ENCODE data around the gene TRMT112. TPM values are rescaled to one million over a fixed set of nuclear protein-coding genes. Genes with fewer than 3 reads are reported as not detected.

Gene TRMT112
- total and polyA plus RNA-seq, 2 of the 8 experiments (the other 6 are each of a cell fraction or from before 2014, with no cell fraction given) = 300 to 650 TPM

DNA sequence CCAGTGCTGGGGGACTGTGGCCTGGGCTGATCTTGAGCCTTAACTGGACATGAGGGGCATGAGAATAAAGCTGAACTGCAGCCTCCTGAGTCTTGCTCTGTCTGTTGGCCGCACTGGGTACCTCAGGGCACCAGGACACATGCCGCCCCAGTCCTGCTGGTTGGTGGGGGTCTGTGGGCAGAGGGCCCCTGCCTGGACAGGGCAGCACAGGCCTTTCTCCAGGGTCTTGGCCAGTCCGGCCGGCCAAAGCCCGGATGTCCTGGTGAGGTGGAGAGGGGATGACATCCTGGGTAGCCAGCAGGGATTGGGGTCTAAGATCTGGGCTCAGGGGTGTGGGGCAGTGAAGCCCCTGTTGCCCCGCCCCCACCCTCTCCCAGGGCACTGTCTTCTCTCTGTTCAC is 40.1 kb upstream of the TRMT112 start:
- no peak overlapping the region for H4K5ac ChIP-seq (ENCODE audit: insufficient read length, low read depth, low read length)
- H2BK120ac ChIP-seq (replicated peaks; ENCODE audit: low read depth, low read length) = no peak overlapping the region
- H3K79me1 ChIP-seq (ENCODE audit: low read depth, low read length) = no peaks in the 10 kb centered on the region
- H3K4me3 ChIP-seq (ENCODE audit: extremely low read depth in 1 of 4, insufficient read depth in 2 of 4, low read depth in 3 of 4, low read length in 4 of 4) = no peak overlapping the region
- H3K27me3 ChIP-seq (replicated peaks in 1 of 4; ENCODE audit: control insufficient read depth in 3 of 4, extremely low read depth in 1 of 4, insufficient read depth in 3 of 4, low read length in 3 of 4) = no peaks in the 10 kb centered on the region
- FAIRE-seq (no peak), DNase-seq (ENCODE audit: low read depth in 1 of 2, low spot score in 2 of 2) (no peak)
- H2AK5ac ChIP-seq (ENCODE audit: low read depth, low read length) = no peak overlapping the region
- no peak overlapping the region; the same call in 1 of the 2 replicates for H4K8ac ChIP-seq (ENCODE audit: extremely low read depth, insufficient read depth, low read length)
- no peak overlapping the region for H3K56ac ChIP-seq (replicated peaks; ENCODE audit: insufficient read length, low read depth, low read length)
- no peak overlapping the region for H3K4ac ChIP-seq (replicated peaks; ENCODE audit: insufficient read length, low read depth, low read length)
- no peak overlapping the region for H2BK20ac ChIP-seq (ENCODE audit: low read length)
- CTCF ChIA-PET (ENCODE audit: partially characterized antibody) = interaction anchor here (0.8 to 37.6 kb wide), 32 partner anchors 8 to 1939 kb away, joined by 3 to 614 read pairs (median 7); partner anchors contain the start of genes CATSPERZ, CCDC88B, ESRRA and NUDT22
- peaks cover 0 to 9% (median 2%) of the 10 kb centered on the region in 4 experiments; a peak in 2 of 8 replicates for H3K36me3 ChIP-seq (ENCODE audit: control insufficient read depth in 2 of 4, insufficient read depth in 4 of 4, low read length in 3 of 4)
- POLR2A ChIA-PET (ENCODE audit: partially characterized antibody) = interaction anchor here (0.8 to 3.2 kb wide), 6 partner anchors 9 to 87 kb away, joined by 3 to 11 read pairs (median 4); partner anchors contain the start of gene ESRRA
- no peak overlapping the region for H3K18ac ChIP-seq (ENCODE audit: extremely low read depth, low read length)
- no peaks in the 10 kb centered on the region for H3K79me2 ChIP-seq (ENCODE audit: control insufficient read depth in 1 of 2, insufficient read depth in 2 of 2, low read length in 2 of 2)
- H3K14ac ChIP-seq (ENCODE audit: insufficient read length) = no peak overlapping the region
- H4K20me1 ChIP-seq (replicated peaks in 1 of 2; ENCODE audit: control insufficient read depth in 1 of 2, insufficient read depth in 2 of 2, low read length in 2 of 2) = peaks cover 0 to 4% of the 10 kb centered on the region in 2 experiments
- H3K9ac ChIP-seq (replicated peaks in 1 of 4; ENCODE audit: extremely low read depth in 1 of 4, low read depth in 3 of 4, low read length in 3 of 4) = no peak overlapping the region
- WGBS, 2 experiments (ENCODE audit: extremely low coverage in 1 of 2, insufficient coverage in 1 of 2, insufficient read length in 1 of 2, insufficient replicate concordance in 2 of 2, low coverage in 1 of 2, low lambda C conversion rate in 2 of 2, missing lambda C conversion rate in 1 of 2) = 86% methylated on average over 5 of the region's 6 CpGs; no CpG with 5 or more reads in 1 of the 2 experiments
- H4K91ac ChIP-seq (replicated peaks; ENCODE audit: insufficient read length, low read length) = no peak overlapping the region
- H3K23ac ChIP-seq (ENCODE audit: insufficient read length) = no peak overlapping the region
- no peak overlapping the region for H3K4me2 ChIP-seq (ENCODE audit: insufficient read depth in 1 of 2, low read depth in 2 of 2, low read length in 2 of 2)
- H2BK12ac ChIP-seq (ENCODE audit: low read depth, low read length) = peak overlapping the region; percentile 88; the same call in 1 of the 2 replicates
- H3K23me2 ChIP-seq (ENCODE audit: low read depth, low read length) = peaks cover 7% of the 10 kb centered on the region; the same call in 1 of the 2 replicates
- H2AFZ ChIP-seq (ENCODE audit: low read length) = no peak overlapping the region
- 0 out of 2 replicates have a peak overlapping the region, but pooled peaks have one; percentile 71 for H2BK5ac ChIP-seq (ENCODE audit: low read depth, low read length)
- H2BK15ac ChIP-seq (ENCODE audit: low read length) = no peak overlapping the region
- no peak overlapping the region for H3K27ac ChIP-seq (ENCODE audit: low read depth, low read length)
- no peaks in the 10 kb centered on the region for H3K9me3 ChIP-seq (ENCODE audit: insufficient read depth in 2 of 2, low read depth in 1 of 2, low read length in 1 of 2)
- peaks cover 0 to 39% (median 30%) of the 10 kb centered on the region in 4 experiments; a peak in 6 of 7 replicates for H3K4me1 ChIP-seq (replicated peaks in 1 of 4; ENCODE audit: control insufficient read depth in 3 of 4, insufficient read depth in 4 of 4, low read length in 3 of 4)
- TF ChIP-seq RNF2 (IDR thresholded peaks at IDR 0.05; ENCODE audit: borderline replicate concordance, low read depth, low read length, missing control alignments, poor library complexity, severe bottlenecking) (no peak), ZNF274 (IDR thresholded peaks at IDR 0.05; ENCODE audit: borderline replicate concordance, extremely low read depth, low read length) (no peak), SIN3A (conservative IDR thresholded peaks at IDR 0.05 in 1 of 2, IDR thresholded peaks at IDR 0.05 in 1 of 2; ENCODE audit: low read depth in 1 of 2, low read length in 2 of 2) (no peak), RXRA (IDR thresholded peaks at IDR 0.05; ENCODE audit: insufficient read depth, low read depth, low read length) (no peak), CREB1 (IDR thresholded peaks at IDR 0.05) (no peak), RBBP5 (IDR thresholded peaks at IDR 0.05; ENCODE audit: borderline replicate concordance, low read depth, low read length) (no peak), SP4 (IDR thresholded peaks at IDR 0.05; ENCODE audit: low read length) (no peak), KDM1A (IDR thresholded peaks at IDR 0.05; ENCODE audit: borderline replicate concordance, low read length) (no peak), TCF12 (IDR thresholded peaks at IDR 0.05; ENCODE audit: low read depth, low read length) (no peak), EP300 (IDR thresholded peaks at IDR 0.05; ENCODE audit: borderline replicate concordance in 1 of 2, low read depth in 2 of 2, low read length in 2 of 2) (no peak), EGR1 (IDR thresholded peaks at IDR 0.05; ENCODE audit: borderline replicate concordance, low read depth, low read length) (no peak), HDAC6 (IDR thresholded peaks at IDR 0.05; ENCODE audit: low read depth, low read length) (no peak), FOSL1 (IDR thresholded peaks at IDR 0.05; ENCODE audit: insufficient read depth, low read depth, low read length) (no peak)
